Measurements from ENCODE around the gene DMXL1. TPM values are rescaled to one million over a fixed set of nuclear protein-coding genes. Genes with fewer than 3 reads are reported as not detected.
"Not testable (repeated sequence)": the region's sequence is repeated elsewhere in the genome, so short reads cannot be mapped to it uniquely, and the experiment has no call there.

Gene DMXL1
- total RNA-seq, 2 donors from 2014 or later: 55.6 to 56.0 TPM

DNA sequence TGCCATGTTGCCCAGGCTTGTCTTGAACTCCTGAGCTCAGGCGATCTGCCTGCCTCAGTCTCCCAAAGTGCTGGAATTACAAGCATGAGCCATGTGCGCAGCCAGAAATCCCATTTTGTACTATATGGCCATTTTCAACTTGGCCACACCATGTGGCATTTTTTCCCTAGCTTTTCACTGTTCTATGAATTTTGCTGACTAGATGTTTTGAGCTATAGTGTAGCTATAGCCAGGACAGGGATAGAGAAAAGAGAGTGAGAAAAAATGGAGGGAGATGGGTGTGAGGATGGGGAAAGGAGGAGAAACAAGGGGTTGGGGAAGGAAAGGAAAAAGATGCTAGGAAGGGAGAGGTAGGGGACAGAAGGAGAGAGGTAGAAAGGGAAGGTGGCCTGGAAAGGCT, 46.4 kb downstream of the DMXL1 start:
- DNase-seq (ENCODE audit: low spot score): no peak
- intact Hi-C loops (cut with DNase I): no loop called here

DNA sequence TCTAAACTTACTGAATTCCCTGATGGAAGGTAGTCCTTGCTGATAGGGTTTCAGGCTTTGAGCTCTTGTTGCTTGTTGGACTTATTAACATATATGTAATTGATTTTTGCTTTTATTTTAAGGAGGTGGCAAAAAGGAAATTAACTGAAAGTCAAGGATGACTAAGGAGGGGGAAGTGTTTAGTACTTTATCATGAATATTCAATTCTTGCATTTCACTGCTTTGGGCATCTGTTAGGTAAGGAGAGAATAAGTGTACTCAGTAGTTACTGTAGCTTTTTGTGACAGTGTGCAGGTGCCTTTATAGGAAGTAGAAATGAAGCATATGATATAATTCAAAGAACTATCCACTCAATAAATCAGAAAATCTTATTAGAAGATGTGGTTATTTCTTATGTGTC, 47.1 kb downstream of the DMXL1 start:
- no peak for DNase-seq (ENCODE audit: low spot score)
- intact Hi-C loops (cut with DNase I): no loop called here

DNA sequence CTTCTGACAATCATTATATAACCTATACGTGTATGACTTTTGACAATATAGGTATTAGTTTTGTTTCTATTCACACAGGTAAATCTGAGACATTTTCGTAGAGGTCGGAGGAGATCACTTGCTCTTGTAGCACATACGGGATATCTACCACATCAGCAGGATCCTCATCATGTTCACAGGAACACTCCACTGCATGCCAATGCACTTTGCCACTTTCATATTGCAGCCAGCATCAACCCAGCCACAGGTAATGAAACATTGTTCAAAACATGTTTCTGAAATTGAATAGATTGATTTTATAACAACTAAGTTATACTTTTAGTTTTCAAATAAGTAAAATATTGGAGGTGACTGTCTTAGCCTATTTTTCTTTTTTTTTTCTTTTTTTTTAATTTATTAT, 50.0 kb downstream of the DMXL1 start:
- no peak for DNase-seq (ENCODE audit: low spot score)
- intact Hi-C loops (cut with DNase I): no loop called here

DNA sequence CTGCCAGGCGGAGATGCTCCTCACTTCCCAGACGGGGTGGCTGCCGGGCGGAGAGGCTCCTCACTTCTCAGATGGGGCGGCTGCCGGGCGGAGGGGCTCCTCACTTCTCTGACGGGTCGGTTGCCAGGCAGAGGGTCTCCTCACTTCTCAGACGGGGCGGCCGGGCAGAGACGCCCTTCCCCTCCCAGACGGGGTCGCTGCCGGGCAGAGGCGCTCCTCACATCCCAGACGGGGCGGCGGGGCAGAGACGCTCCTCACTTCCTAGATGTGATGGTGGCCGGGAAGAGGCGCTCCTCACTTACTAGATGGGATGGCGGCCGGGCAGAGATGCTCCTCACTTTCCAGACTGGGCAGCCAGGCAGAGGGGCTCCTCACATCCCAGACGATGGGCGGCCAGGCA, 51.6 kb downstream of the DMXL1 start:
- intact Hi-C loops (cut with DNase I); DNase-seq (ENCODE audit: low spot score): not testable (repeated sequence)

DNA sequence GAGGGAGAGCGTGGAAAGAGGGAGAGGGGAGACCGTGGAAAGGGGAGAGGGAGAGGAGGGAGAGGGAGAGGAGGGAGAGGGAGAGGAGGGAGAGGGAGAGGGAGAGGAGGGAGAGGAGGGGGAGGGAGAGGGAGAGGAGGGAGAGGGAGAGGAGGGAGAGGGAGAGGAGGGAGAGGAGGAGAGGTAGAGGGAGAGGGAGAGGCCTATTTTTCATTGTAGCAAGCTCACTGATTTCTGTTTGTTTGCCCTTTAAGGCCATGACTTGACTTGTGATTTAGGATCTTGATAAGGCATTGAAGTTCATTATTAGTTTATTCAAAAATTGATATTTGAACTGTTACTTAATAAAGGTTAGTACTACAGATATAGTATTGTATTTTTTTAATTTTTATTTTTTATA, 52.4 kb downstream of the DMXL1 start:
- no peak for DNase-seq (ENCODE audit: low spot score)

DNA sequence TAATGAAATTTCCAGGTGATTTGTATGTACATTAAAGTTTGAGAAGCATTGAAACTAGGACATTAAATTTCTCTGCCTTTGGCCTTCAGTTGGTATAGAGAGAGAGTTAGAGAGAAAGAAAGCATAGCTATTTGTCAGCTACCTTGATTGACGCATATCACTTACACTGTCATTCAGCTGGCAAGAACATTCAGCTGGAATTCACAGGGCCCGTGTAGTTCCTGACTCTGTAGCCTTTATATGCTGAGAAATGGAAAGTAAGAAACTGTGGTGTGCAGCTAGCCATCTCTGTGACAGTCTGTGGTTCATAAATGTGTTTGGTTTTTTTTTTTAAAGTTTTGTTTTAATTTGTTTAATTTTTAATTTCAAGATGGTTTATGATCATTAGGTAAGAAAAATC, 58.9 kb downstream of the DMXL1 start:
- no peak for DNase-seq (ENCODE audit: low spot score)

More for the DNA sequence above, 52.4 kb downstream of the DMXL1 start:
- intact Hi-C loops (cut with DNase I): no loop called here

DNA sequence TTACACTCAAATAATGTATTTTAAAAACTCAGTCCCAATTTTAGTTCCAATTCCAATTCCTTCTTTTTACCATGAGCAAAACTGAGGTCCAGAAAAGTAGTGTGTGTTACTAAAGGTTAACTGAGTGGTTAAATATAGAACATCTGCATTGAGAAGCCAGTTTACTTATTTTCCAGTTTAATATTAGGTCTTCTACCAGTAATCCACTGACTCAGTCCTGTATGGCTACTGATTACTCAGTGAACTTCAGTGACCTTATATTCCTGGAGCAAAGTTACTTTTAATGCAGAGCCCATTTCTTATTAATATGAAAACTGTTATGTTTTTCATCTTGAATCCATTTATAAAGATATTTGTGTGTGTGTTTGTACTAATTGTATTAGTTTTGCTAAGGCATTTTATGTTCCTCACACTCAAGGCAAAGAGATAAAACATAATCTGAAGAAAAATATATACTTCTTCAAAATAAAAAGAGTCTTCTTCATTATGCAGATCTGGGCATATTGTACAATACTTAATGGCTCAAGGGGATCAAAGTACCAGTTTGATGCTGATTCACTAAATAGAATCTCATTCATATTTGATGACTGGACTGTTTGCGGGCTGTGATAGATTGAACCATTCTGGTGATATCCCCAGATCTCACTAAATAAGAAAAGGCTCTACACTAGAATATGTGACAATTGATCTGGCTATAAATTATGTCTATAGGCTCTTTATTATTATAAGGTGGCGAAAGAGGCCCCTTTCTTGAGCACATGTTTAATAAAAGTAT, 60.8 kb downstream of the DMXL1 start:
- intact Hi-C loops (cut with DNase I): no loop called here
- DNase-seq (ENCODE audit: low spot score): no peak

More for the DNA sequence above, 58.9 kb downstream of the DMXL1 start:
- intact Hi-C loops (cut with DNase I): no loop called here

DNA sequence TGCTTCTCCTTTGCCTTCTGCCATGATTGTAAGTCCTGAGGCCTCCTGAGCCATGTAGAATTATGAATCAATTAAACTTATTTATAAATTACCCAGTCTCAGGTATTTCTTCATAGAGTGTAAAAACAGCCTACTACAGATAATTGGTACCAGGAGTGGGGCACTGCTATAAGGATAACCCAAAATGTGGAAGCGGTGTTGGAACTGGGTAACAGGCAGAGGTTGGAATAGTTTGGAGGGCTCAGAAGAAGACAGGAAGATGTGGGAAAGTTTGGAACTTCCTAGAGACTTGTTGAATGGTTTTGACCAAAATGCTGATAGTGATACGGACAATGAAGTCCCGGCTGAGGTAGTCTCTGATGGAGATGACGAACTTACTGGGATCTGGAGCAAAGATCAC, 64.9 kb downstream of the DMXL1 start:
- intact Hi-C loops (cut with DNase I): not testable (repeated sequence)

DNA sequence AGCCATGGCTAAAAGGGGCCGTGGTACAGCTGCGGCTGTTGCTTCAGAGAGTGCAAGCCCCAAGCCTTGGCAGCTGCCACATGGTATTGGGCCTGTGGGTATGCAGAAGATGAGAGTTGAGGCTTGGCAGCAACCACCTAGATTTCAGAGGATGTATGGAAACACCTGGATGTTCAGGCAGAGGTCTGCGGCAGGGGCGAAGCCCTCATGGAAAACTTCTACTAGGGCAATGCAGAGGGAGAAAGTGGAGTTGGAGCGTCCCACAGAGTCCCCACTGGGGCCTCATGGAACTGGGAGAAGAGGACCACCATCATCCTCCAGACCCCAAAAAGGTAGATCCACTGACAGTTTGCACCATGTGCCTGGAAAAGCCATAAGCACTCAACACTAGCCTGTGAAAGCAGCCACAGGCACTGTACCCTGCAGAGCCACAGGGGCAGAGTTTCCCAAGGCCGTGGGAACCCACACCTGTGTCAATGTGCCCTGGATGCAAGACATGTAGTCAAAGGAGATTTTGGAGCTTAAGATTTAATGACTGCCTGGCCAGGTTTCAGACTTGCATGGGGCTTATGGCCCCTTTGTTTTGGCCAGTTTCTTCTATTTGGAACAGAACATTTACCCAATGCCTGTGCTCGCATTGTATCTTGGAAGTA, 65.9 kb downstream of the DMXL1 start:
- intact Hi-C loops (cut with DNase I): no loop called here
- no peak for DNase-seq (ENCODE audit: low spot score)

More for the DNA sequence above, 64.9 kb downstream of the DMXL1 start:
- DNase-seq (ENCODE audit: low spot score): not testable (repeated sequence)

DNA sequence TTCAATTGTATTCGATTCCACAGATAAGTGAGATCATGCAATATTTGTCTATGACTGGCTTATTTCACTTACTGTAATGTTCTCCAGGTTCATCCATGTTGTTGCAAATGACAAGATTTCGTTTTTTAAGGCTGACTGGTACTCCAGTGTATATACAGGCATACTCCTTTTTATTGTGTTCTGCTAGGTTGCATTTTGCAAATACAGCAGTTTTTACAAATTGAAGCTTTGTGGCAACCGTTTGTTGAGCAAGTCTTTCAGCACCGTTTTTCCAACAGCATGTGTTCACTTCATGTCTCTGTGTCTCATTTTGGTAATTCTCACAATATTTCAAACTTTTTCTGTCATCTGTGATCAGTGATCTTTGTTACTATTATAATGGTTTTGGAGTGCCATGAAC, 82.7 kb downstream of the DMXL1 start:
- intact Hi-C loops (cut with DNase I): no loop called here
- no peak for DNase-seq (ENCODE audit: low spot score)

DNA sequence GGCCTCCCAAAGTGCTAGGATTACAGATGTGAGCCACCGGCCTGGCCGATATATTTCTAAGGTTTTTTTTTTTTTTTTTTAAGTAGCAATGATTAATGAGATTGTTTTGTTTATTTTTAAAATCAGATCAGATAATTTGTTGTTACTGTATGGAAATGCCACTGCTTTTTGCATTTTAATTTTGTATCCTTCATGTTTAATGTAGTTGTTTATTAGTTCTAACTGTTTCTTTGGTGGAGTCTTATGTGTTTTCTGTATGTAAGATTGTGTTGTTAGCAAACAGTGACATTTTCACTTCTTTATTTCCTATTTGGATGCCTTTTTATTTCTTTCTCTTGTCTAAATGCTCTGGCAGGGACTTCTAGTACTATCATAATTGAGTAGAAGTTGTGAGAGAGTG, 87.3 kb downstream of the DMXL1 start:
- intact Hi-C loops (cut with DNase I): no loop called here
- DNase-seq (ENCODE audit: low spot score): no peak

DNA sequence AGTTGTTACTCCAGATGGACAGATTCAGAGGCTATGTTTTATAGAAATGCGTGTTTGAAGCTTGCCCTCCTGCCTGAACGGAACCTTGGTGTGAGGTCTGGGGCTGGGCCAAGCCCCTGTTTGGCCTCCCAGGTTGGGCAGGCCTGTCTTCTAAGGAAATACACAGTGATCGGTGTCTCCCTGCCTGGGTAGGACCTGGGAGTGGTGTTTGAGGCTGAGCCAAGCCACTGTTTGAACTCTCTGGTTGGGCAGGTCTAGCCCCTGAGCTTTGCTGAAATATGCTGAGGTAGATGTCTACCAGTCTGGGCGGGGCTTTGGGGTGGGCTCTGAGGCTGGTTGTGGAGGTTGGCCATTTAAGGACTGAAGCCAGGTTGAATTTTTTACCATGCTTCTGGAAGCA, 90.5 kb downstream of the DMXL1 start:
- DNase-seq (ENCODE audit: low spot score): no peak
- intact Hi-C loops (cut with DNase I): no loop called here

DNA sequence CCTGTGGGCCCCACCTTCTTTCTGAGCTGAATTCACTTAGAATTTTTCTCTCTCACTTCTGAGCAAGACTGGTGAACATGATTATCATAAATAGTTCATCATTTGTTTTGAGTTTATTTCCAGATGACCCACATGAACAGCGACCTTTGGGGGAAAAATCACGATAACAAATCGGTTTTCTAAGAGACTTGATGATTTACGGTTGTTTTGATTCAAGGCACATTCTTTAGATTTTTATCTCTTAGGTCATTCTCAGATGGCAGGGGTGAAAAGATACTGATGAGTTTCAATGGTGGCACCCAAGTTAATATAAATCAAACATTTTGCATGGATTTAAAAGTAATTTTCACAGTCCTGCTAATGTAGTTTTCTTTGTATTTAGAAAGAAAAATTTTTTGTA, 95.1 kb downstream of the DMXL1 start:
- DNase-seq (ENCODE audit: low spot score): no peak
- intact Hi-C loops (cut with DNase I): no loop called here

DNA sequence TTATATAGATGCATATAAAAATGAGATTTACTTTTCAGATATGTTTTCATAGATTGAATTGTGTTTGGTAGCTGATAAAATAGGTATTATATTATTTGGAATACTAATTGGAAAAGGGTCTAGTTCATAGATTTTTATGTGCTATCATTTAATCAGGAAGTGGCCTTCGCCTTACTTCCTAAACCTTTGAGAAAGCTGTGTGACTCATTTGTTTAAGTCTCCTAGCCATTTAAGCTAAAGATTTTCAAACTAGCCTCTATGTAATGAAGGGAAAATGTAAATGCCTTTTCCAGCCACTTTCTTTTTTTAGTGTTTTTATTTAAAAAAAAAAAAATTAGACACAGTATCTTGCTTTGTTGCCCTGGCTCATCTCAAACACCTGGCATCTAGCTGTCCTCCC, 97.5 kb downstream of the DMXL1 start:
- intact Hi-C loops (cut with DNase I): no loop called here
- no peak for DNase-seq (ENCODE audit: low spot score)

DNA sequence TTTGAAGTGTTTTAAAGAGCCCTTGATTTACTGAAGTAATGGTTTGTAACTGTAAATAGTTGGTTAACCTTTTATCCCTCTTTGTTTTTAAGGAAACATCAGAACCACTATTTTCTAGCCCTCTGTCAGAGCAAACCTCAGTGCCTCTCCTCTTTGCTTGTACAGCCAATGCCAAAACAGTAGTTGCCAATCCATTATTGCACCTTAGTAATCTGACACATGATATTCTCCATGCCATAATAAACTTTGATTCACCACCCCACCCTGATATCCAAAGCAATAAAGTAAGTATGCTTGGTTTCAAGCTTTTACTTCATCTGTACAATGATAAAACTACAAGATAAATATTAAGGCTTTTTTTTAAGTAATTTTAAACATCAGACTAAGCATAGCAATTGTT, 100.8 kb downstream of the DMXL1 start:
- no peak for DNase-seq (ENCODE audit: low spot score)
- intact Hi-C loops (cut with DNase I): no loop called here

DNA sequence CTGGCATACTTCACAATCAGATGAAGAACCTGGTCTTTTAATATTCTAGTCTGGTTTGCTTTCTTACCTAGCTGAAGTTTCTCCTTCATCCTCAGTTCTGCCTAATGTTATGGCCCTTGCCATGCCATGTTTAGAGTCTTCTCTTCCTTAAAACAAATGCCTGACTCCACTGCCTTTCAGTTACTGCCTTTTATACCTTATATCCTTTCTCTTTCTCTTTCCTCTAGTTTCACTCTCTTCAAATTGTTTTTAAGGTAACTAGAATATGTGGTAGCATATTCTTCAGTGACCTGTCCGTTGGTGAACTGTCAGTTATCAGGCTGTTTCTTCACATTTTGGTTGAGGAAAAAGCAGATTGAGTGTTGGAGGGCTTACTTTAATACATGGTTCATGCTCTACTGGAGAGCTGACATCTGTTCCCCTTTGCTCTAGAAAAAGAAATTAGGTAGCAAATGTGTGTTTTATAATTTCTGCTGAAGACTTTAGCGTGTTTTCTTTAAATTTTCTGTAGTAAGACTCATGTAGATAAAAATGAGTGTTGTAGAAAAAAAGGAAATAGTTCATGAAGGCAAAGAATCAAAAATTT, 103.8 kb downstream of the DMXL1 start:
- intact Hi-C loops (cut with DNase I): no loop called here
- DNase-seq (ENCODE audit: low spot score): no peak

DNA sequence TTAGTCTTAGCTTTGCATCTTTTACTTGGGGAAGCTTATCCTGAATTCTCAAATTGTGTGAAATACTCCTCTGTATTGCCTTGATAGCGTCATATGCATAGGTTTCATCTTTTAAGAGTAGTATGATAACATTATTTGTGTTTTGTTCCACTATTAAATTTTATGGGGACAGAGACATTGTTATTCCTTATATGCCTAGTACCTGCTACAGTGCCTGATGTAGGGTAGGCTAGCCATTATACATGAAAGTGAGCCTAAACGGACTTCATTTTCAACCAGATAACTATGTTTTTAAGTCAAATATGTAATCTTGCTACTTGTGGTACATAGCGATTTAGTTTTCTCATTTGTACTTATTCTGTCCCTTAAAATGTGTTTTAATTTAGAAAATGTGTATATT, 105.9 kb downstream of the DMXL1 start:
- intact Hi-C loops (cut with DNase I): no loop called here
- no peak for DNase-seq (ENCODE audit: low spot score)

DNA sequence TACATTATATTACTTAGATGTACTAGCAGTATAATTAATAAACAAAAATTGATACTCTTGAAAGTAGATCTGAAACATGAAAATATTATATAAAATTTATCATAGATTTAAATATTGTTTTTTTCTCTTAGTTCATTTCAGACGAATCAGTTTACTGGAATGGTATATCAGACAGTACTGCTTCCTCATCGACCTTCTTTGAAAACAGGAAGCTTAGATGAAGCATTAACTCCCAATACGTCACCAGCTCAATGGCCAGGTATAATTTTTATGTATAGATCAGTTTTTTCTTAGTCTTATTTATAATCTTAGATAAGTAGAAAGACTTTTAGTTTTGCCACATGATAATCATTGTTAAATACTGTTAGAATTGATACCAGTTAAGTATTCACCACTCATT, 106.3 kb downstream of the DMXL1 start:
- intact Hi-C loops (cut with DNase I): no loop called here

DNA sequence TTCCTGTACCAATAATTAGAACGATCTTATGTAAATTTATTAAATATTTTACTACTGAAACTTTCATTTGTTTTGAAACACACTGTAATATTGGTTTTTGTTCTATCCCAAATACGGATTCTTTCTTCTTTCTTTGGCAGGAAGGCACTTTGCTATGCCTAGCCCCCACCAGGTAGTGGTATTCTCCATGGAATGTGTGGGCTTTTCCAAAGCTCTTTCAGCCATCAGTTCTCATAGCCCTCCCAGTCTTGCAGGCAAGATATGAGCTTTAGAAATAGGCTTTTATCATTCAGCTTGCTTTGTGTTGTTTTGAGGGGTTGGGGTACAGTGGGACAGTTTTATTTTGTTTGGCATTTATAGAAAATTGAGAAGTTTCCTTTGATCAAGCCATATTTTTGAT, 107.5 kb downstream of the DMXL1 start:
- intact Hi-C loops (cut with DNase I): no loop called here
- no peak for DNase-seq (ENCODE audit: low spot score)

More for the DNA sequence above, 106.3 kb downstream of the DMXL1 start:
- DNase-seq (ENCODE audit: low spot score): no peak

DNA sequence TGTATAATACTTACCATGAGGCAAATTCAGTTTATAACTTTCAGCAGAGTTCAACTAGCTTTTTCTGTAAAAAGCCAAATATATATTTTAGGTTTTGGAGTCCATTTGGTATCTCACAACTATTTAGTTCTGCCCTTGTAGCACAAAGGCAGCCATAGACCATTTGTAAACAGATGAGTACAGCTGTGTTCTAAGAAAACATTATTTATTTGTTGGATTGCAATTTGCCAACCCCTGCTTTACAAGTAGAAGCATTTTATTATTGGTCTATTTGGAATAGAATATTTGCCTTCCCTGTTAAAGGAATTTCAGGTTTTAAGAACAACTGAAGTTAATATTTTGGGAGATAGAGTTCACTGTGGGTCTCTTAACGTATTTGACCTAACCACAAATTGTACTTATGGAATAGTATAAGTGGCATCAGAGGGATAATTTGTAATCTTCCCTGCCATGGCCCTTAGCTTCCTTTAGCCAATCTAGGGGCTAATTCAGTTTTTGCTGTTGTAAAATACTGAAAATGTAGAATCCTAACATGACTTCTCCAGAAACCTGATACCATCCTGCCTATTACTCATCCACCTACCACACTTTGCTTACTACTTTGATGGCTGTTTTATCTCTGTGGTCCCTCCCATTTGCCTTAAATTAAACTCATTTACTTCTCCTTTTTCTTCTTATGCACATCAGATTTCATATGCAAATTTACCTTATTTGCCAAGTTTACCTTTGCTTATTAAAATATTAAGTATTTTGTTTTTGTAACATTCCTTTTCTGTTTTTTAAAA, 109.2 kb downstream of the DMXL1 start:
- intact Hi-C loops (cut with DNase I): no loop called here
- DNase-seq (ENCODE audit: low spot score): no peak
